ENCODE measurements around the gene MYH11.

Gene MYH11

DNA sequence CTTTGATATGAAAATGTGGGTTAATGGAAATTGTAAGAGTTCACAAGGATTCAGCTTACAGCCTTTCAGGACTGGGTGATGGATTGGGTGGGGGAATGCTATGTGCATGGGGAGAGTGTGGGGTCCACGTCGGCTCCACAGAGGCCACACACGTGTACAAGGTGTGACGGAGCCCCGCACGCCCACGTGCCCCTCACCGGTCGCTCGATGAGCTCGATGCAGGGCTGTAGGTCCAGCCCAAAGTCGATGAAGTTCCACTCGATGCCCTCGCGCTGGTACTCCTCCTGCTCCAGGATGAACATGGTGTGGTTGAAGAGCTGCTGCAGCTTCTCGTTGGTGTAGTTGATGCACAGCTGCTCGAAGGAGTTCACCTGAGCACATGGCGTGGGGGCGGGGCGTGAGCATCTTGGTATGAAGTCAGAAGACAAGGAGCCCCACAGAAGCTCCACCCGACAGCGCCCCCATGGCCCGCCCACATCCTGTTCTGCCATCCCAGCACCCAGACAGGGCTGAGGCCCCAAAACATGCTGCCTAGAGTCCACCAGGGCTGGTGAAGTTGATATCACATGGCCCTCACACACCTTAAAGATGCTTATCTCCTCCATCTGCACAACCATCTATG, 99.1 kb downstream of the MYH11 start:
- no peak for TF ChIP-seq CTCF (IDR thresholded peaks at IDR 0.05; ENCODE audit: low read depth, low read length)
- no peak for DNase-seq (ENCODE audit: low read depth, low spot score)
- no peak overlapping the region for H3K4me3 ChIP-seq (ENCODE audit: low read depth, low read length)
- in situ Hi-C loops (cut with HindIII; ENCODE audit: low sequenced_read_pairs): no loop called here

DNA sequence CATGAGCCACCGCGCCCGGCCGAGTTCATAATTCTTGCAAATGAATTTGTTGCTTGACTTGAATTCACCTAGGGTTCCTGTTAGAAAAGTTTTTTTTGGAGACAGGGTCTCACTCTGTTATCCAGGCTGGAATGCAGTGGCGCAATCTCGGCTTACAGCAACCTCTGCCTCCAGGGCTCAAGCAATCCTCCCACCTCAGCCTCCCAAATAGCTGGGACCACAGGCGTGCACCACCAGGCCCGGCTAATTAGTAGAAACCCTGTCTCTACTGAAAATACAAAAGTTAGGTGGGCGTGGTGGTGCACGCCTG, 99.8 kb downstream of the MYH11 start:
- in situ Hi-C loops (cut with HindIII; ENCODE audit: low sequenced_read_pairs): no loop called here
- no peak overlapping the region for H3K4me3 ChIP-seq (ENCODE audit: low read depth, low read length)
- no peak for TF ChIP-seq CTCF (IDR thresholded peaks at IDR 0.05; ENCODE audit: low read depth, low read length)
- no peak for DNase-seq (ENCODE audit: low read depth, low spot score)

- DNase-seq (ENCODE audit: low read depth, low spot score): no peak
- H3K4me3 ChIP-seq (ENCODE audit: low read depth, low read length): no peak overlapping the region
- no peak for TF ChIP-seq CTCF (IDR thresholded peaks at IDR 0.05; ENCODE audit: low read depth, low read length)
- in situ Hi-C loops (cut with HindIII; ENCODE audit: low sequenced_read_pairs): no loop called here
Measured at GRCh38 chr16:15754821-15755534, 101.8 kb downstream of the MYH11 start.

GRCh38 chr16:15752717-15753488, 103.9 kb downstream of the MYH11 start:
- in situ Hi-C loops (cut with HindIII; ENCODE audit: low sequenced_read_pairs): no loop called here
- DNase-seq (ENCODE audit: low read depth, low spot score): no peak
- no peak for TF ChIP-seq CTCF (IDR thresholded peaks at IDR 0.05; ENCODE audit: low read depth, low read length)

DNA sequence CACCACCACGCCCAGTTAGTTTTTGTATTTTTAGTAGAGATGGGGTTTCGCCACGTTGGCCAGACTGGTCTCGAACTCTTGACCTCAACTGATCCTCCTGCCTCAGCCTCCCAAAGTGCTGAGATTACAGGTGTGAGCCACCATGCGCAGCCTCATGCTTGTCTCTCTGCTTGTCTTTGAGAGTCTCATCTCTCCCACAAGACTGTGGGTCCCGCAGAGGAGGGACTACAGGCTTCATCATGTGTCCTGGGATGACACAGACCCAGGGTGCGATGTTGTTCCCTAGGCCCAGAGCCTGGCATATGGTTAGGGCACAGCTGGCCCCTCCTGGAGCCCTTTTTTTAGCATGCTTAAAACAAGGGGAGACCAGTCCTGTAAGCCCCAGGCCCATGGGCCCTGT, 104.9 kb downstream of the MYH11 start:
- DNase-seq (ENCODE audit: low read depth, low spot score): no peak
- H3K4me3 ChIP-seq (ENCODE audit: low read depth, low read length): no peak overlapping the region
- in situ Hi-C loops (cut with HindIII; ENCODE audit: low sequenced_read_pairs): no loop called here
- no peak for TF ChIP-seq CTCF (IDR thresholded peaks at IDR 0.05; ENCODE audit: low read depth, low read length)

More at GRCh38 chr16:15752717-15753488, 103.9 kb downstream of the MYH11 start:
- H3K4me3 ChIP-seq (ENCODE audit: low read depth, low read length): no peak overlapping the region

- TF ChIP-seq CTCF (IDR thresholded peaks at IDR 0.05; ENCODE audit: low read depth, low read length): no peak
- DNase-seq (ENCODE audit: low read depth, low spot score): no peak
- in situ Hi-C loops (cut with HindIII; ENCODE audit: low sequenced_read_pairs): no loop called here
- H3K4me3 ChIP-seq (ENCODE audit: low read depth, low read length): no peak overlapping the region
Measured at GRCh38 chr16:15749985-15750384, 106.8 kb downstream of the MYH11 start.

Data from astrocyte of the spinal cord (primary cell).